Ascending aorta (tissue), 2 donors: Measurements from ENCODE around the gene IFT57. TPM values are rescaled to one million over a fixed set of nuclear protein-coding genes. Genes with fewer than 3 reads are reported as not detected.

Source experiments
- DNase-seq, 2 donors: peaks; one replicate each; pipeline ENCODE4 v3.0.0-alpha.2; 2019; ENCODE audit warnings: low spot score in 2 of 2
- H3K27ac ChIP-seq, 2 donors: fragments of 200-600 bp; sonication (generic); one replicate each; pipeline ENCODE4 v1.5.1; 2016 to 2017; ENCODE audit warnings: mild to moderate bottlenecking in 1 of 2
- H3K27me3 ChIP-seq: fragments of 200-600 bp; sonication (generic); one replicate; pipeline ENCODE4 v1.5.1; 2017
- H3K36me3 ChIP-seq, 2 donors: fragments of 200-600 bp; sonication (generic); one replicate each; pipeline ENCODE4 v1.5.1; 2016
- H3K4me1 ChIP-seq, 2 donors: fragments of 200-600 bp; sonication (generic); one replicate each; pipeline ENCODE4 v1.5.1; 2016 to 2017; ENCODE audit warnings: mild to moderate bottlenecking in 1 of 2
- H3K4me3 ChIP-seq, 2 donors: fragments of 200-600 bp; sonication (generic); one replicate each; pipeline ENCODE4 v1.5.1; 2016 to 2017; ENCODE audit warnings: mild to moderate bottlenecking in 1 of 2
- H3K9me3 ChIP-seq, 2 donors: fragments of 200-600 bp; sonication (generic); one replicate each; pipeline ENCODE4 v1.5.1; 2016
- intact Hi-C: fragments of 100-400 bp; cut with DNase I; formaldehyde crosslinking; loops from one replicate; pipeline ENCODE4 v1.15.1; 2023
- total RNA-seq: library from RNA; depleted of rRNA; stranded (reverse); fragments of >200 nt; gene quantifications from one replicate; pipeline ENCODE4 v1.1.0, GENCODE V29; 2016
- TF ChIP-seq, protein P1 (sequence below), 3 experiments: fragments of 200-600 bp in 2 of 3; fragments of 450-650 bp in 1 of 3; sonication (generic) in 2 of 3; IDR thresholded peaks; one replicate each; pipeline ENCODE4 v1.5.1; 2016 to 2019; ENCODE audit warnings: antibody characterized with exemption in 3 of 3, mild to moderate bottlenecking in 1 of 3, moderate library complexity in 1 of 3

IFT57 gene
- total RNA-seq, 1 donor from 2014 or later: 27.7 TPM

- no peak for DNase-seq
- Histone ChIP-seq H3K36me3 (no peaks in the 10 kb centered on the region), H3K4me1 (no peaks in the 10 kb centered on the region), H3K27ac (no peak overlapping the region), H3K9me3 (no peaks in the 10 kb centered on the region), H3K4me3 (no peak overlapping the region), H3K27me3 (no peaks in the 10 kb centered on the region)
- TF ChIP-seq, protein P1, sequence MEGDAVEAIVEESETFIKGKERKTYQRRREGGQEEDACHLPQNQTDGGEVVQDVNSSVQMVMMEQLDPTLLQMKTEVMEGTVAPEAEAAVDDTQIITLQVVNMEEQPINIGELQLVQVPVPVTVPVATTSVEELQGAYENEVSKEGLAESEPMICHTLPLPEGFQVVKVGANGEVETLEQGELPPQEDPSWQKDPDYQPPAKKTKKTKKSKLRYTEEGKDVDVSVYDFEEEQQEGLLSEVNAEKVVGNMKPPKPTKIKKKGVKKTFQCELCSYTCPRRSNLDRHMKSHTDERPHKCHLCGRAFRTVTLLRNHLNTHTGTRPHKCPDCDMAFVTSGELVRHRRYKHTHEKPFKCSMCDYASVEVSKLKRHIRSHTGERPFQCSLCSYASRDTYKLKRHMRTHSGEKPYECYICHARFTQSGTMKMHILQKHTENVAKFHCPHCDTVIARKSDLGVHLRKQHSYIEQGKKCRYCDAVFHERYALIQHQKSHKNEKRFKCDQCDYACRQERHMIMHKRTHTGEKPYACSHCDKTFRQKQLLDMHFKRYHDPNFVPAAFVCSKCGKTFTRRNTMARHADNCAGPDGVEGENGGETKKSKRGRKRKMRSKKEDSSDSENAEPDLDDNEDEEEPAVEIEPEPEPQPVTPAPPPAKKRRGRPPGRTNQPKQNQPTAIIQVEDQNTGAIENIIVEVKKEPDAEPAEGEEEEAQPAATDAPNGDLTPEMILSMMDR (IDR thresholded peaks at IDR 0.05): no peak
- intact Hi-C loops: no loop called here
These were observed 16.9 kb upstream of the IFT57 start for GRCh38 chr3:108239082-108239481.

DNA sequence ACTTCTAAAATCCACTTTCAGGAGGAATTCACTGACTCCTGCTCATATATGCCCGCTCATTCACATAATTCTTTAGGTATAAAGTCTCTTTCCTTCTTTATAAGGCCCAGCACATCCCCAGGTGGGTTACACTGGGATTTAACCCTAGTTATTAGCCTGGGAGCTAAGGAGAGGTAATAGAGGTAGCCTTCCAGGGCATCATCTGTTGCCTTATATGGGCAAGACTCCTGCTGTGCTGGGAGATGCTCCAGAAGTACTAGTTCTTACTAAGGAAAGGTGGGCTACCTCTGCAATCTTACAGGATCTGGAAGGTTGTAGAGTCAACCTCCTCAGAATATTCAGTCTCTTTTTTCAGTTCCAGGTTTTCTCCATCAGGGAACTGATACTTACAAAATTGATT is 13.1 kb upstream of the IFT57 start:
- Histone ChIP-seq H3K4me3 (no peak overlapping the region), H3K9me3 (no peaks in the 10 kb centered on the region), H3K27me3 (no peaks in the 10 kb centered on the region), H3K27ac (no peak overlapping the region), H3K4me1 (no peaks in the 10 kb centered on the region), H3K36me3 (no peaks in the 10 kb centered on the region)
- intact Hi-C loops: no loop called here
- TF ChIP-seq, protein P1 (IDR thresholded peaks at IDR 0.05): no peak
- DNase-seq: no peak

- Histone ChIP-seq H3K4me3 (no peak overlapping the region), H3K36me3 (no peaks in the 10 kb centered on the region), H3K27ac (no peak overlapping the region), H3K9me3 (no peaks in the 10 kb centered on the region), H3K4me1 (no peaks in the 10 kb centered on the region), H3K27me3 (no peaks in the 10 kb centered on the region)
- TF ChIP-seq, protein P1 (IDR thresholded peaks at IDR 0.05): no peak
- intact Hi-C loops: no loop called here
- no peak for DNase-seq
These were observed 12.2 kb upstream of the IFT57 start for GRCh38 chr3:108234387-108234957.

DNA sequence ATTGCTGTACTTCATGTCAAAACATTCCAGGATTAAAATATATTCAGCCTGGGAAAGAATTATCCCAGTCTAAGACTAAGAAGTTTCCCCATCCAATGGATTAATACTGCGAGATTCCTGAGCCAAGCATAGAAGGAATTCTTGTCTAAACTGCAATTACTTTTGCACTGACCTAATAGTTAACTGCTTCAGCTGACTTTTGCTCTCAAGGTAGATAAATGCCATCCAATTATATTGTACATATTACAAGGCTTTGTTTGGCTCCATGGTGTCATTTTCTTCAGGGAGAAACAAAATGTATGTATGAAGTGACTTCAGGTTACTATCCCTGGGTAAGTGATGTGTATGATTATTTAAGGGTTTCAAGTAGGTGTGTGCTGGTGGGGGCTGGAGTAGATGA is 6.1 kb upstream of the IFT57 start:
- Histone ChIP-seq H3K4me1 (peaks cover 0 to 4% of the 10 kb centered on the region in 2 donors), H3K4me3 (no peak overlapping the region), H3K36me3 (no peaks in the 10 kb centered on the region), H3K27ac (no peak overlapping the region), H3K27me3 (no peaks in the 10 kb centered on the region), H3K9me3 (no peaks in the 10 kb centered on the region)
- no peak for DNase-seq
- TF ChIP-seq, protein P1 (IDR thresholded peaks at IDR 0.05): no peak
- intact Hi-C loops: loop anchor here (10.0 kb wide), 3 partner anchors 367 to 993 kb away; no protein-coding TSS in a partner anchor

GRCh38 chr3:108227131-108227530 is 4.9 kb upstream of the IFT57 start:
- H3K4me1 ChIP-seq: peaks cover 0 to 4% of the 10 kb centered on the region in 2 donors

More at GRCh38 chr3:108227131-108227530, 4.9 kb upstream of the IFT57 start:
- no peak overlapping the region for H3K27ac ChIP-seq
- intact Hi-C loops: loop anchor here (10.0 kb wide), 3 partner anchors 368 to 992 kb away; no protein-coding TSS in a partner anchor
- DNase-seq: no peak
- no peak overlapping the region for H3K4me3 ChIP-seq
- no peaks in the 10 kb centered on the region for H3K9me3 ChIP-seq
- TF ChIP-seq, protein P1 (IDR thresholded peaks at IDR 0.05): no peak
- H3K36me3 ChIP-seq: no peaks in the 10 kb centered on the region
- H3K27me3 ChIP-seq: no peaks in the 10 kb centered on the region
